ENCODE data around the gene SLC38A10.

DNA sequence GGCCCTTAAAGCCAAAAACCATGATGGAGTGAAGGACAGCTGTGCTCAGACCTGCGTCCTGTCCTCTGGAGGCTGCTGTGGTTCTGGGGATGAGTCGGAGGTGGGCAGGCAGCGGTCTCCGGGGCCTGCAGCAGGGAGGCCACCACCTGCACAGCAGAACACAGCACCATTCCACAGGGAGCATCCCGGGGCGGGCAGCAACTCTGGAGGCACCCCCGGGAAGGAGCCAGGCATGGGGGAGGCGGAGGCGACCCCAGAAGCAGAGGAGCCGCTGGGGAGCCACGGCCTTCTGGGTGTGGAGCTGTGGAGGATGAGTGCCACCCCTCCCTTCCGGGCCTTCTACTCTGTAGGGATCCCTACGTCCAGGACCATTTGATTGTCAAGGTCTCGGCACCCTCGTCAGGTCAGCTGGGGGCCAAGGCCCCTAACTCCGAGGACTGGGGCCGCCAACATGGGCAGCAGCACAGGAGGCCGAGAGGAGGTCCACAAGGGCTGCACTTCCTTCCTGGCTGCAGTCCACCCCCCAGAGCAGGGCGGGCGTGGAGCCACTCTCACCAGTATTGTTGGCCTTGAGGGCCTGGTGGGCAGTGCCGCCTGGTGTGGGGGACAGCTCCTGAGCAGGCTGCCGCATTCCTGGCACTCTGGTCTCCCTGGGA, 96.2 kb downstream of the SLC38A10 start:
- TF ChIP-seq, protein P1, sequence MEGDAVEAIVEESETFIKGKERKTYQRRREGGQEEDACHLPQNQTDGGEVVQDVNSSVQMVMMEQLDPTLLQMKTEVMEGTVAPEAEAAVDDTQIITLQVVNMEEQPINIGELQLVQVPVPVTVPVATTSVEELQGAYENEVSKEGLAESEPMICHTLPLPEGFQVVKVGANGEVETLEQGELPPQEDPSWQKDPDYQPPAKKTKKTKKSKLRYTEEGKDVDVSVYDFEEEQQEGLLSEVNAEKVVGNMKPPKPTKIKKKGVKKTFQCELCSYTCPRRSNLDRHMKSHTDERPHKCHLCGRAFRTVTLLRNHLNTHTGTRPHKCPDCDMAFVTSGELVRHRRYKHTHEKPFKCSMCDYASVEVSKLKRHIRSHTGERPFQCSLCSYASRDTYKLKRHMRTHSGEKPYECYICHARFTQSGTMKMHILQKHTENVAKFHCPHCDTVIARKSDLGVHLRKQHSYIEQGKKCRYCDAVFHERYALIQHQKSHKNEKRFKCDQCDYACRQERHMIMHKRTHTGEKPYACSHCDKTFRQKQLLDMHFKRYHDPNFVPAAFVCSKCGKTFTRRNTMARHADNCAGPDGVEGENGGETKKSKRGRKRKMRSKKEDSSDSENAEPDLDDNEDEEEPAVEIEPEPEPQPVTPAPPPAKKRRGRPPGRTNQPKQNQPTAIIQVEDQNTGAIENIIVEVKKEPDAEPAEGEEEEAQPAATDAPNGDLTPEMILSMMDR (IDR thresholded peaks at IDR 0.05; ENCODE audit: low read depth, low read length, poor library complexity, severe bottlenecking), result no peak
- no peak for TF ChIP-seq EZH2phosphoT487 (IDR thresholded peaks at IDR 0.05; ENCODE audit: borderline replicate concordance, low read length)
